HepG2 (cell line): ENCODE results near the gene MAFF. TPM values are rescaled to one million over a fixed set of nuclear protein-coding genes. Genes with fewer than 3 reads are reported as not detected.

Experiments
- ARHGAP35 ChIP-seq: sonication (generic); formaldehyde crosslinking; IDR thresholded peaks from 2 replicates; pipeline ENCODE4 v1.9.0; 2022; ENCODE audit warnings: mild to moderate bottlenecking, inconsistent platforms, moderate library complexity, missing genetic modification reagents, borderline replicate concordance
- DNMT3B ChIP-seq: conservative IDR thresholded peaks from 2 replicates; pipeline ENCODE4 v1.6.1; 2016; ENCODE audit warnings: missing biosample characterization, control low read depth
- JARID2 ChIP-seq: sonication (generic); formaldehyde crosslinking; IDR thresholded peaks from 2 replicates; pipeline ENCODE4 v1.8.1; 2023; ENCODE audit warnings: missing genetic modification reagents, inconsistent platforms; ENCODE audit not compliant: insufficient replicate concordance
- MAFF ChIP-seq: IDR thresholded peaks from 2 replicates; pipeline ENCODE4 v1.6.1; 2011; ENCODE audit warnings: low read depth, low read length, improper control_type of control experiment
- MIER3 ChIP-seq: IDR thresholded peaks from 2 replicates; pipeline ENCODE4 v1.6.1; 2016; ENCODE audit warnings: missing compliant biosample characterization, borderline replicate concordance
- TAF15 ChIP-seq: fragments of 200-400 bp; formaldehyde crosslinking; IDR thresholded peaks from one replicate; pipeline ENCODE4 v1.6.1; 2018; ENCODE audit warnings: mild to moderate bottlenecking, low read depth, low read length; ENCODE audit not compliant: poor library complexity, severe bottlenecking
- TCF12 ChIP-seq, 2 experiments: fragments of 450-650 bp in 1 of 2; sonication (generic) in 1 of 2; formaldehyde crosslinking in 1 of 2; IDR thresholded peaks; 2 replicates each; pipeline versions ENCODE4 v1.6.1 to v1.8.0; 2017 to 2022; ENCODE audit warnings: antibody characterized with exemption in 1 of 2, mild to moderate bottlenecking in 1 of 2, missing genetic modification reagents in 1 of 2, moderate library complexity in 1 of 2
- THAP8 ChIP-seq: sonication (generic); formaldehyde crosslinking; IDR thresholded peaks from 2 replicates; pipeline ENCODE4 v1.5.1; 2020; ENCODE audit warnings: missing genetic modification reagents, mild to moderate bottlenecking, borderline replicate concordance
- ZMAT3 ChIP-seq: sonication (generic); formaldehyde crosslinking; conservative IDR thresholded peaks from 2 replicates; pipeline ENCODE4 v1.7.0; 2021; ENCODE audit warnings: missing genetic modification reagents
- ZMYM3 ChIP-seq: sonication (generic); formaldehyde crosslinking; IDR thresholded peaks from 2 replicates; pipeline ENCODE4 v1.5.1; 2020; ENCODE audit warnings: mild to moderate bottlenecking, missing genetic modification reagents
- ZNF230 ChIP-seq: sonication (generic); formaldehyde crosslinking; IDR thresholded peaks from 2 replicates; pipeline ENCODE4 v1.4.0; 2020; ENCODE audit warnings: mild to moderate bottlenecking, missing genetic modification reagents
- ZNF232 ChIP-seq: sonication (generic); formaldehyde crosslinking; IDR thresholded peaks from 2 replicates; pipeline ENCODE4 v1.4.0; 2020; ENCODE audit warnings: missing genetic modification reagents, borderline replicate concordance
- ZNF382 ChIP-seq: sonication (generic); formaldehyde crosslinking; IDR thresholded peaks from 2 replicates; pipeline ENCODE4 v1.5.0; 2020; ENCODE audit warnings: missing genetic modification reagents, mild to moderate bottlenecking, borderline replicate concordance
- ZNF501 ChIP-seq: sonication (generic); formaldehyde crosslinking; IDR thresholded peaks from 2 replicates; pipeline ENCODE4 v1.5.1; 2020; ENCODE audit warnings: mild to moderate bottlenecking, moderate library complexity, missing genetic modification reagents
- ZNF563 ChIP-seq: sonication (generic); formaldehyde crosslinking; IDR thresholded peaks from 2 replicates; pipeline ENCODE4 v1.8.0; 2022; ENCODE audit warnings: mild to moderate bottlenecking, moderate library complexity, missing genetic modification reagents
- ZNF674 ChIP-seq: sonication (generic); formaldehyde crosslinking; IDR thresholded peaks from 2 replicates; pipeline ENCODE4 v1.5.0; 2020; ENCODE audit warnings: low read depth, mild to moderate bottlenecking, missing genetic modification reagents
- ZSCAN20 ChIP-seq: sonication (generic); formaldehyde crosslinking; IDR thresholded peaks from 2 replicates; pipeline ENCODE4 v1.4.0; 2020; ENCODE audit warnings: missing genetic modification reagents, mild to moderate bottlenecking, borderline replicate concordance
- polyA plus RNA-seq, 8 experiments: library from polyadenylated mRNA; depleted of rRNA in 3 of 8; stranded (reverse) in 7 of 8; unstranded in 1 of 8; fragments of >200 nt; fragmentation: Illumina TruSeq in 4 of 8; extraction: Trizol in 4 of 8; gene quantifications; 2 replicates each; pipeline versions ENCODE4 v1.2.1 to v1.2.3, GENCODE V29; 2011 to 2016; ENCODE audit warnings: low read depth in 4 of 8, missing spikeins in 1 of 8, mixed read lengths in 1 of 8; ENCODE audit not compliant: insufficient read depth in 1 of 8
- total RNA-seq, 5 experiments: library from RNA; depleted of rRNA; stranded (reverse); fragments of >200 nt; fragmentation: Illumina TruSeq; extraction: Trizol; gene quantifications; 2 replicates each; pipeline ENCODE4 v1.2.3, GENCODE V29; 2016; ENCODE audit warnings: low read depth in 1 of 5
- TF ChIP-seq, protein P1 (sequence below), 2 experiments: fragments of 450-650 bp in 1 of 2; sonication (generic) in 1 of 2; formaldehyde crosslinking; IDR thresholded peaks; 2 replicates each; pipeline versions ENCODE4 v1.5.0 to v1.8.0; 2020 to 2022; ENCODE audit warnings: mild to moderate bottlenecking in 1 of 2, missing genetic modification reagents in 1 of 2
- TF ChIP-seq, protein P2 (sequence below): sonication (generic); formaldehyde crosslinking; IDR thresholded peaks from 2 replicates; pipeline ENCODE4 v1.4.0; 2020; ENCODE audit warnings: mild to moderate bottlenecking, missing genetic modification reagents, borderline replicate concordance
- TF ChIP-seq, protein P3 (sequence below): sonication (generic); formaldehyde crosslinking; IDR thresholded peaks from 2 replicates; pipeline ENCODE4 v1.4.0; 2020; ENCODE audit warnings: missing genetic modification reagents

The MAFF gene
- total and polyA plus RNA-seq, 2 of the 13 experiments (the other 11 are each of a cell fraction or from before 2014, with no cell fraction given), result 5.4 to 14.3 TPM

DNA sequence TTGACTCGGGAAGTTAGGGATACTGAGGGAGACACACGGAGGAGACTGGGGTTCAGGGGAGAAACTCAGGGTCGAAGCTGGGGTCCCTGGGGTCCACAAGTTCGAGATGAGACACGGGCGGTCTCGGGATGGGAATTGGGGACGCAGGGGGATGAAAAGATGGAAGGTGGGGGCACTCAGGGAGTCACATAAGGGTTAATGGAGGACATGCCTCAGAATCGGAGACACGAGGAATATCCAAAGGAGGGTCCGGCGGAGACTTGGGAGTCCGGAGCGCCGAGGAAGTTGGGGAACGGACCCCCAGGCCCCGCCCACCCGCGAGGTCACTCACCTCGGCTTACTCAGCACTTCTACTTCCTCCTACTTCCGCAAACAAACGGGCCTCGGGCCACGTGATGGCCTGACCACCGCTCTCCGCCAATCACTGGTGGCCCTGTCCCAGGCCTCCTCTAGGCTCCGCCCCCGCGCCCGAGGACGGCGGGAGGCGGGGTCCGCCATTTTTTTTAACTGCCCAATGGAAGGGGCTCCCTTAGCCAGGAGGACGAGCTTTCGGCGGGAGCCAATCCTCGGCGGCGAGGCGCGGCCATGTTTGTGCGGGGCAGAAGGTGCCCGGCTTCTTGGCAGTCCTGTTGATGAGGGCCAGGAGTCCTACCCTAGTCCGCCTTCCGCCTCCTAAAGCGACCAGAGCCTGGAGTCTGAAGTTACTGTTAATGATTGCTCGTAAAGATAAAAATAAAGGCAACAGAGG, 20.2 kb upstream of the MAFF start, which contains the start of gene PLA2G6 (continued):
- TF ChIP-seq, protein P1, sequence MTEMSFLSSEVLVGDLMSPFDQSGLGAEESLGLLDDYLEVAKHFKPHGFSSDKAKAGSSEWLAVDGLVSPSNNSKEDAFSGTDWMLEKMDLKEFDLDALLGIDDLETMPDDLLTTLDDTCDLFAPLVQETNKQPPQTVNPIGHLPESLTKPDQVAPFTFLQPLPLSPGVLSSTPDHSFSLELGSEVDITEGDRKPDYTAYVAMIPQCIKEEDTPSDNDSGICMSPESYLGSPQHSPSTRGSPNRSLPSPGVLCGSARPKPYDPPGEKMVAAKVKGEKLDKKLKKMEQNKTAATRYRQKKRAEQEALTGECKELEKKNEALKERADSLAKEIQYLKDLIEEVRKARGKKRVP (CRISPR knock-in tag; IDR thresholded peaks at IDR 0.05), result no peak
- TF ChIP-seq ZNF382 (CRISPR knock-in tag) (no peak), ZNF230 (no peak), MAFF (peak; percentile 80), ZNF674 (no peak), ARHGAP35 (no peak), TAF15 (no peak), THAP8 (CRISPR knock-in tag) (no peak), DNMT3B (CRISPR knock-in tag) (no peak), ZNF501 (CRISPR knock-in tag) (0 out of 2 replicates have a peak, but pooled peaks have one; percentile 45), ZNF563 (CRISPR knock-in tag) (no peak), MIER3 (CRISPR knock-in tag) (no peak; the same call in 1 of the 2 replicates), ZMYM3 (CRISPR knock-in tag) (no peak), JARID2 (CRISPR knock-in tag) (no peak), TCF12 (IDR thresholded peaks at IDR 0.05) (no peak), TCF12 (CRISPR knock-in tag; IDR thresholded peaks at IDR 0.05) (no peak), ZMAT3 (CRISPR knock-in tag) (0 out of 2 replicates have a peak, but pooled peaks have one; percentile 26), ZNF232 (CRISPR knock-in tag) (no peak), ZSCAN20 (CRISPR knock-in tag) (no peak)
- TF ChIP-seq, protein P2, sequence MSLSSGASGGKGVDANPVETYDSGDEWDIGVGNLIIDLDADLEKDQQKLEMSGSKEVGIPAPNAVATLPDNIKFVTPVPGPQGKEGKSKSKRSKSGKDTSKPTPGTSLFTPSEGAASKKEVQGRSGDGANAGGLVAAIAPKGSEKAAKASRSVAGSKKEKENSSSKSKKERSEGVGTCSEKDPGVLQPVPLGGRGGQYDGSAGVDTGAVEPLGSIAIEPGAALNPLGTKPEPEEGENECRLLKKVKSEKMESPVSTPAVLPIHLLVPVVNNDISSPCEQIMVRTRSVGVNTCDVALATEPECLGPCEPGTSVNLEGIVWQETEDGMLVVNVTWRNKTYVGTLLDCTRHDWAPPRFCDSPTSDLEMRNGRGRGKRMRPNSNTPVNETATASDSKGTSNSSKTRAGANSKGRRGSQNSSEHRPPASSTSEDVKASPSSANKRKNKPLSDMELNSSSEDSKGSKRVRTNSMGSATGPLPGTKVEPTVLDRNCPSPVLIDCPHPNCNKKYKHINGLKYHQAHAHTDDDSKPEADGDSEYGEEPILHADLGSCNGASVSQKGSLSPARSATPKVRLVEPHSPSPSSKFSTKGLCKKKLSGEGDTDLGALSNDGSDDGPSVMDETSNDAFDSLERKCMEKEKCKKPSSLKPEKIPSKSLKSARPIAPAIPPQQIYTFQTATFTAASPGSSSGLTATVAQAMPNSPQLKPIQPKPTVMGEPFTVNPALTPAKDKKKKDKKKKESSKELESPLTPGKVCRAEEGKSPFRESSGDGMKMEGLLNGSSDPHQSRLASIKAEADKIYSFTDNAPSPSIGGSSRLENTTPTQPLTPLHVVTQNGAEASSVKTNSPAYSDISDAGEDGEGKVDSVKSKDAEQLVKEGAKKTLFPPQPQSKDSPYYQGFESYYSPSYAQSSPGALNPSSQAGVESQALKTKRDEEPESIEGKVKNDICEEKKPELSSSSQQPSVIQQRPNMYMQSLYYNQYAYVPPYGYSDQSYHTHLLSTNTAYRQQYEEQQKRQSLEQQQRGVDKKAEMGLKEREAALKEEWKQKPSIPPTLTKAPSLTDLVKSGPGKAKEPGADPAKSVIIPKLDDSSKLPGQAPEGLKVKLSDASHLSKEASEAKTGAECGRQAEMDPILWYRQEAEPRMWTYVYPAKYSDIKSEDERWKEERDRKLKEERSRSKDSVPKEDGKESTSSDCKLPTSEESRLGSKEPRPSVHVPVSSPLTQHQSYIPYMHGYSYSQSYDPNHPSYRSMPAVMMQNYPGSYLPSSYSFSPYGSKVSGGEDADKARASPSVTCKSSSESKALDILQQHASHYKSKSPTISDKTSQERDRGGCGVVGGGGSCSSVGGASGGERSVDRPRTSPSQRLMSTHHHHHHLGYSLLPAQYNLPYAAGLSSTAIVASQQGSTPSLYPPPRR, result no peak
- TF ChIP-seq, protein P3, sequence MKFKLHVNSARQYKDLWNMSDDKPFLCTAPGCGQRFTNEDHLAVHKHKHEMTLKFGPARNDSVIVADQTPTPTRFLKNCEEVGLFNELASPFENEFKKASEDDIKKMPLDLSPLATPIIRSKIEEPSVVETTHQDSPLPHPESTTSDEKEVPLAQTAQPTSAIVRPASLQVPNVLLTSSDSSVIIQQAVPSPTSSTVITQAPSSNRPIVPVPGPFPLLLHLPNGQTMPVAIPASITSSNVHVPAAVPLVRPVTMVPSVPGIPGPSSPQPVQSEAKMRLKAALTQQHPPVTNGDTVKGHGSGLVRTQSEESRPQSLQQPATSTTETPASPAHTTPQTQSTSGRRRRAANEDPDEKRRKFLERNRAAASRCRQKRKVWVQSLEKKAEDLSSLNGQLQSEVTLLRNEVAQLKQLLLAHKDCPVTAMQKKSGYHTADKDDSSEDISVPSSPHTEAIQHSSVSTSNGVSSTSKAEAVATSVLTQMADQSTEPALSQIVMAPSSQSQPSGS (CRISPR knock-in tag), result no peak
